Measurements from ENCODE around the gene GRB7.

- TF ChIP-seq, protein P1, sequence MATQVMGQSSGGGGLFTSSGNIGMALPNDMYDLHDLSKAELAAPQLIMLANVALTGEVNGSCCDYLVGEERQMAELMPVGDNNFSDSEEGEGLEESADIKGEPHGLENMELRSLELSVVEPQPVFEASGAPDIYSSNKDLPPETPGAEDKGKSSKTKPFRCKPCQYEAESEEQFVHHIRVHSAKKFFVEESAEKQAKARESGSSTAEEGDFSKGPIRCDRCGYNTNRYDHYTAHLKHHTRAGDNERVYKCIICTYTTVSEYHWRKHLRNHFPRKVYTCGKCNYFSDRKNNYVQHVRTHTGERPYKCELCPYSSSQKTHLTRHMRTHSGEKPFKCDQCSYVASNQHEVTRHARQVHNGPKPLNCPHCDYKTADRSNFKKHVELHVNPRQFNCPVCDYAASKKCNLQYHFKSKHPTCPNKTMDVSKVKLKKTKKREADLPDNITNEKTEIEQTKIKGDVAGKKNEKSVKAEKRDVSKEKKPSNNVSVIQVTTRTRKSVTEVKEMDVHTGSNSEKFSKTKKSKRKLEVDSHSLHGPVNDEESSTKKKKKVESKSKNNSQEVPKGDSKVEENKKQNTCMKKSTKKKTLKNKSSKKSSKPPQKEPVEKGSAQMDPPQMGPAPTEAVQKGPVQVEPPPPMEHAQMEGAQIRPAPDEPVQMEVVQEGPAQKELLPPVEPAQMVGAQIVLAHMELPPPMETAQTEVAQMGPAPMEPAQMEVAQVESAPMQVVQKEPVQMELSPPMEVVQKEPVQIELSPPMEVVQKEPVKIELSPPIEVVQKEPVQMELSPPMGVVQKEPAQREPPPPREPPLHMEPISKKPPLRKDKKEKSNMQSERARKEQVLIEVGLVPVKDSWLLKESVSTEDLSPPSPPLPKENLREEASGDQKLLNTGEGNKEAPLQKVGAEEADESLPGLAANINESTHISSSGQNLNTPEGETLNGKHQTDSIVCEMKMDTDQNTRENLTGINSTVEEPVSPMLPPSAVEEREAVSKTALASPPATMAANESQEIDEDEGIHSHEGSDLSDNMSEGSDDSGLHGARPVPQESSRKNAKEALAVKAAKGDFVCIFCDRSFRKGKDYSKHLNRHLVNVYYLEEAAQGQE (IDR thresholded peaks at IDR 0.05; ENCODE audit: insufficient read depth in 1 of 2, low read depth in 2 of 2, low read length in 2 of 2), result no peak
- TF ChIP-seq TAF1 (IDR thresholded peaks at IDR 0.05; ENCODE audit: borderline replicate concordance, insufficient read depth, low read length), result no peak
- no peak for TF ChIP-seq FOXP2 (optimal IDR thresholded peaks at IDR 0.05; ENCODE audit: borderline replicate concordance, extremely low read depth, extremely low read length, insufficient read depth)
Measured at GRCh38 chr17:39753514-39754160, 15.9 kb downstream of the GRB7 start.

Measured in PFSK-1 (cell line).